Lower lobe of right lung (tissue), 2 donors: ENCODE results near the gene LPP. TPM values are rescaled to one million over a fixed set of nuclear protein-coding genes. Genes with fewer than 3 reads are reported as not detected.

Experiments
- ATAC-seq, 2 donors: fragments of 200-7000 bp; cut with Tn5 transposase; one replicate each; pipeline ENCODE4 v1.9.1; 2020 to 2022; ENCODE audit warnings: mild to moderate bottlenecking in 2 of 2, moderate library complexity in 2 of 2
- DNase-seq: peaks from one replicate; pipeline ENCODE4 v3.0.0-alpha.2; 2020
- H3K27ac ChIP-seq: fragments of 200-600 bp; one replicate; pipeline ENCODE4 v1.8.0; 2022
- H3K27me3 ChIP-seq: fragments of 200-600 bp; one replicate; pipeline ENCODE4 v1.8.0; 2022; ENCODE audit warnings: low read depth
- H3K36me3 ChIP-seq: fragments of 200-600 bp; one replicate; pipeline ENCODE4 v1.8.0; 2022; ENCODE audit warnings: mild to moderate bottlenecking
- H3K4me1 ChIP-seq: fragments of 200-600 bp; one replicate; pipeline ENCODE4 v1.8.0; 2022
- H3K4me3 ChIP-seq: fragments of 200-600 bp; one replicate; pipeline ENCODE4 v1.8.0; 2022; ENCODE audit warnings: mild to moderate bottlenecking
- H3K9me3 ChIP-seq: fragments of 200-600 bp; one replicate; pipeline ENCODE4 v1.8.0; 2022
- CTCF ChIP-seq: fragments of 200-600 bp; IDR thresholded peaks from one replicate; pipeline ENCODE4 v1.8.0; 2022; ENCODE audit warnings: antibody characterized with exemption, mild to moderate bottlenecking
- intact Hi-C: fragments of 100-400 bp; cut with DNase I; formaldehyde crosslinking; loops from one replicate; pipeline ENCODE4 v1.11.0; 2022
- total RNA-seq: library from RNA; stranded (reverse); fragmentation: NEBNext Ultra II Directional; extraction: Animal tissue kit (Norgen Biotek cat#: 25700); gene quantifications from one replicate; pipeline ENCODE4 v1.2.1, GENCODE V29; 2021
- donor health status: DM: no; HTN: yes; CAD: no; lungs with severe emphysema.

The LPP gene
- total RNA-seq, 1 donor from 2014 or later: 180 TPM

- DNase-seq (no peak), ATAC-seq (peak in 1 of 2 donors; percentile 19)
- Histone ChIP-seq H3K4me3 (no peak overlapping the region), H3K9me3 (peaks cover 11% of the 10 kb centered on the region), H3K4me1 (peaks cover 22% of the 10 kb centered on the region), H3K27ac (no peak overlapping the region), H3K36me3 (no peaks in the 10 kb centered on the region), H3K27me3 (no peaks in the 10 kb centered on the region)
- TF ChIP-seq CTCF: no peak
- intact Hi-C loops: no loop called here
Observed at GRCh38 chr3:188505911-188506310, 352.0 kb downstream of the LPP start.

DNA sequence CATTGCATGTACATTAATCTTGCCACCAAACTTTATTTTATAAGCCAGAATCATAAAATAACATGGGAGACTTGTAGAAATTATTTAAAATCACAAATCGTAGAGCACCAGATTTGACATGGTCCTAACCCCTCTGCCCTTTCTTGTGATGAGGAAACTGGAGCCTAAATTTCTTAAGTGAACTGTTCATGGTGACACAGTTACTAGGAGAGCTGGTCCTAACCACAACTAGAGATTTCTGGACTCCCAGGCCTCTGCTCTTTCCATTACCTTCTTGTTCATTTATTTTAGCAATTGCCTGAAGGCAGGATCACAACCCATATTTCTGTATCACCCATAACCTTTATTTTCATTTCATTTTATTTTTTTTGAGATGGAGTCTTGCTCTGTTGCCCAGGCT is 352.5 kb downstream of the LPP start:
- Histone ChIP-seq H3K36me3 (no peaks in the 10 kb centered on the region), H3K27ac (no peak overlapping the region), H3K4me3 (no peak overlapping the region), H3K9me3 (peaks cover 11% of the 10 kb centered on the region), H3K27me3 (no peaks in the 10 kb centered on the region), H3K4me1 (peaks cover 22% of the 10 kb centered on the region)
- ATAC-seq: peak in 1 of 2 donors; percentile 28
- TF ChIP-seq CTCF: no peak
- DNase-seq: no peak
- intact Hi-C loops: no loop called here

GRCh38 chr3:188507244-188507720 is 353.3 kb downstream of the LPP start:
- DNase-seq: peak; percentile 44
- intact Hi-C loops: no loop called here
- no peak overlapping the region for H3K27ac ChIP-seq

GRCh38 chr3:188508454-188508853 is 354.5 kb downstream of the LPP start:
- no peak for DNase-seq
- no peak for TF ChIP-seq CTCF
- ATAC-seq: no peak
- H3K36me3 ChIP-seq: no peaks in the 10 kb centered on the region
- H3K9me3 ChIP-seq: peaks cover 10% of the 10 kb centered on the region
- no peak overlapping the region for H3K4me3 ChIP-seq
- peaks cover 22% of the 10 kb centered on the region for H3K4me1 ChIP-seq
- intact Hi-C loops: no loop called here
- H3K27ac ChIP-seq: no peak overlapping the region
- H3K27me3 ChIP-seq: no peaks in the 10 kb centered on the region

More at GRCh38 chr3:188507244-188507720, 353.3 kb downstream of the LPP start:
- Histone ChIP-seq H3K36me3 (no peaks in the 10 kb centered on the region), H3K4me1 (peaks cover 22% of the 10 kb centered on the region), H3K9me3 (peaks cover 11% of the 10 kb centered on the region), H3K27me3 (no peaks in the 10 kb centered on the region), H3K4me3 (no peak overlapping the region)
- ATAC-seq: peak; percentile 79 to 85
- TF ChIP-seq CTCF: no peak

DNA sequence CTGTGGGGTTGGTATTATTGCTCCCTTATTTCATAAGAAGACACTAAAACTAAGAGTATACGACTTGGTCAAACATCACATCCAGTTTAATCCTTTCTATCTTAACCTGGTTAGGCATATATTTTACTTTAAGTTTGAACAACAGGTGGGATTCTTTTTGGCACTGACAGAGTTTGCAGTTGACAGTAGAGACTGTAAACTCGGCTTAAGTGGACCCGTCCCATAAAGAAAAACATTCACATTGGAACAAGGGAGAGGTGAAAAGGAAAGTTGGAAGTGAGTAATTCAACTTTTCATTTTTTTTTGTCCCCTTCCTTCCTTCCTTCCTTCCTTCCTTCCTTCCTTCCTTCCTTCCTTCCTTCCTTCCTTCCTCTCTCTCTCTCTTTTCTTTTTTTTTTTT is 355.4 kb downstream of the LPP start:
- ATAC-seq (no peak), DNase-seq (no peak)
- intact Hi-C loops: no loop called here
- Histone ChIP-seq H3K36me3 (no peaks in the 10 kb centered on the region), H3K27ac (no peak overlapping the region), H3K9me3 (peaks cover 1% of the 10 kb centered on the region), H3K27me3 (no peaks in the 10 kb centered on the region), H3K4me3 (no peak overlapping the region), H3K4me1 (peaks cover 22% of the 10 kb centered on the region)
- TF ChIP-seq CTCF: no peak

DNA sequence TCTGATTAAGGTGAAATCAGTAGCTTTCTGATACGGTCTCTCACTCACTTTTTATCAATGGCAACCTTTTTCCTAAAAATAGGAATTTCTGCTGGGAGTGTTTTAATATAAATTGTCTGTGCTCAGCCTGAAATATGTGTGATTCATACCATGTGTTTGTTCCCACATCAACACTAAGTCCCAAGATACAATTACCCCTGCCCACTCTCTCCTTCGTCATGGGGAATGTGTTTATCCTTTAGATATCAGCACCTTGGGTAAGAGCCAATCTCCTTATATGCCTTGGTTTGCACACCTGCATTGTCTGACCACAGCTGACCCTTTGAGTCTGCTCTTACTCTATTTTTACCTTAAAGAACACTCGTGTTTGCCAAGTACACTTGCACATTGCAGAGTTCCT is 356.4 kb downstream of the LPP start:
- no peaks in the 10 kb centered on the region for H3K36me3 ChIP-seq
- no peaks in the 10 kb centered on the region for H3K9me3 ChIP-seq
- no peak overlapping the region for H3K27ac ChIP-seq
- TF ChIP-seq CTCF: no peak
- DNase-seq (no peak), ATAC-seq (no peak)
- no peak overlapping the region for H3K4me3 ChIP-seq
- intact Hi-C loops: no loop called here
- peaks cover 22% of the 10 kb centered on the region for H3K4me1 ChIP-seq
- no peaks in the 10 kb centered on the region for H3K27me3 ChIP-seq
